ENCODE measurements around the gene ATG4D. TPM values are rescaled to one million over a fixed set of nuclear protein-coding genes. Genes with fewer than 3 reads are reported as not detected.

The ATG4D gene
- total and polyA plus RNA-seq, 10 of the 15 experiments (the other 5 are each of a cell fraction or from before 2014, with no cell fraction given), result 0.39 to 28.7 (median 13.4) TPM

DNA sequence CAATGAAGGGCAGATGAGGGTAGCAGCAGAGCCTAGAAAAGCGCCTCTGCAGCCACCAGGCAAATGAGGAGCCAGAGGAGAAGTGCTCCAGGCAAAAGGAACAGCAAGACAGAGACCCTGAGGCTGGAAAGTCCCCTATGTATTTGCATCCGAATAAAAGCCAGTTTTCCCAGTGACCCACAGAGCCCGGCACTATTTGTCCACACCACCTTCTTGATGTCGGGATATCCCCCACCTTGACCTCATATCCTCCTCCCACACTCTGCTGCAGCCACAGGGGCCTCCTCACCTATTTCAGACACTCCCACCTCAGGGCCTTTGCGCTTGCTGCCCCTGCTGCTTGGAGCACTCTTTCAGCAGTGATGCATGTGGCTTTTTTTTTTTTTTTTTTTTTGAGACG lies 6.6 kb downstream of the ATG4D start:
- no peaks in the 10 kb centered on the region for H4K20me1 ChIP-seq (ENCODE audit: control insufficient read depth, insufficient read depth)
- ChIA-PET SMC1A (ENCODE audit: uncharacterized antibody, unreplicated experiment) (no interaction called here), POLR2A (no interaction called here), CTCF (interaction anchor here (1.8 kb wide), 1 partner anchor 271 kb away, joined by 4 read pairs; no protein-coding TSS in a partner anchor), RAD21 (ENCODE audit: unreplicated experiment) (no interaction called here)
- no TSS peak for BruUV-seq (replicated peaks)
- in situ Hi-C loops (cut with MboI), result no loop called here
- no peaks in the 10 kb centered on the region; the same call in 1 of the 2 replicates for H3K79me2 ChIP-seq (ENCODE audit: control insufficient read depth, insufficient read depth, low read length)
- H3K9ac ChIP-seq (ENCODE audit: control insufficient read depth, insufficient read depth, low read length), result no peak overlapping the region
- intact Hi-C loops (cut with micrococcal nuclease; ENCODE audit: unreplicated experiment), result no loop called here
- peaks cover 42% of the 10 kb centered on the region for H3K4me1 ChIP-seq (ENCODE audit: control insufficient read depth, insufficient read depth, low read length)
- no peak overlapping the region for H3K4me3 ChIP-seq
- no peaks in the 10 kb centered on the region for H3K27me3 ChIP-seq (replicated peaks in 1 of 2; ENCODE audit: control insufficient read depth in 2 of 2, insufficient read depth in 2 of 2, low read length in 1 of 2)
- no peaks in the 10 kb centered on the region; the same call in 2 of the 3 replicates for H3K9me3 ChIP-seq (replicated peaks; ENCODE audit: control insufficient read depth, insufficient read depth, low read length)
- FAIRE-seq (peak; percentile 78), DNase-seq (ENCODE audit: low read depth, low spot score) (no peak), ATAC-seq (peak; percentile 51)
- H2AFZ ChIP-seq (ENCODE audit: control insufficient read depth, low read depth, low read length), result no peak overlapping the region
- H3K36me3 ChIP-seq (ENCODE audit: control insufficient read depth in 2 of 2, insufficient read depth in 2 of 2, low read length in 1 of 2), result peaks cover 22 to 25% of the 10 kb centered on the region in 2 experiments
- H3K27ac ChIP-seq (ENCODE audit: control insufficient read depth, insufficient read depth), result peak overlapping the region; percentile 42
- WGBS (ENCODE audit: insufficient coverage, insufficient replicate concordance, low lambda C conversion rate, missing lambda C conversion rate), result 54% methylated on average over 5 of the region's 6 CpGs
- H3K4me2 ChIP-seq (ENCODE audit: control insufficient read depth, insufficient read depth), result no peak overlapping the region
- TF ChIP-seq, protein P1, sequence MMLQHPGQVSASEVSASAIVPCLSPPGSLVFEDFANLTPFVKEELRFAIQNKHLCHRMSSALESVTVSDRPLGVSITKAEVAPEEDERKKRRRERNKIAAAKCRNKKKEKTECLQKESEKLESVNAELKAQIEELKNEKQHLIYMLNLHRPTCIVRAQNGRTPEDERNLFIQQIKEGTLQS (IDR thresholded peaks at IDR 0.05; ENCODE audit: borderline replicate concordance, extremely low read depth, low read depth, low read length), result no peak
- TF ChIP-seq POU2F2 (IDR thresholded peaks at IDR 0.05; ENCODE audit: borderline replicate concordance, low read depth, low read length), result peak; percentile 78; the same call in 2 of the 3 replicates
- TF ChIP-seq EGR1 (IDR thresholded peaks at IDR 0.05; ENCODE audit: borderline replicate concordance in 1 of 2, low read depth in 2 of 2, low read length in 2 of 2), result peak in 1 of 2 experiments; percentile 55; a peak in 1 of 3 replicates
- no peak for TF ChIP-seq SUPT20H (IDR thresholded peaks at IDR 0.05; ENCODE audit: borderline replicate concordance, control insufficient read depth, low read depth, low read length)
- TF ChIP-seq, protein P2, sequence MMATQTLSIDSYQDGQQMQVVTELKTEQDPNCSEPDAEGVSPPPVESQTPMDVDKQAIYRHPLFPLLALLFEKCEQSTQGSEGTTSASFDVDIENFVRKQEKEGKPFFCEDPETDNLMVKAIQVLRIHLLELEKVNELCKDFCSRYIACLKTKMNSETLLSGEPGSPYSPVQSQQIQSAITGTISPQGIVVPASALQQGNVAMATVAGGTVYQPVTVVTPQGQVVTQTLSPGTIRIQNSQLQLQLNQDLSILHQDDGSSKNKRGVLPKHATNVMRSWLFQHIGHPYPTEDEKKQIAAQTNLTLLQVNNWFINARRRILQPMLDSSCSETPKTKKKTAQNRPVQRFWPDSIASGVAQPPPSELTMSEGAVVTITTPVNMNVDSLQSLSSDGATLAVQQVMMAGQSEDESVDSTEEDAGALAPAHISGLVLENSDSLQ (IDR thresholded peaks at IDR 0.05), result peak; percentile 85
- TF ChIP-seq CEBPB (IDR thresholded peaks at IDR 0.05; ENCODE audit: borderline replicate concordance in 1 of 2, low read depth in 2 of 2, low read length in 2 of 2), result no peak
- TF ChIP-seq, protein P3, sequence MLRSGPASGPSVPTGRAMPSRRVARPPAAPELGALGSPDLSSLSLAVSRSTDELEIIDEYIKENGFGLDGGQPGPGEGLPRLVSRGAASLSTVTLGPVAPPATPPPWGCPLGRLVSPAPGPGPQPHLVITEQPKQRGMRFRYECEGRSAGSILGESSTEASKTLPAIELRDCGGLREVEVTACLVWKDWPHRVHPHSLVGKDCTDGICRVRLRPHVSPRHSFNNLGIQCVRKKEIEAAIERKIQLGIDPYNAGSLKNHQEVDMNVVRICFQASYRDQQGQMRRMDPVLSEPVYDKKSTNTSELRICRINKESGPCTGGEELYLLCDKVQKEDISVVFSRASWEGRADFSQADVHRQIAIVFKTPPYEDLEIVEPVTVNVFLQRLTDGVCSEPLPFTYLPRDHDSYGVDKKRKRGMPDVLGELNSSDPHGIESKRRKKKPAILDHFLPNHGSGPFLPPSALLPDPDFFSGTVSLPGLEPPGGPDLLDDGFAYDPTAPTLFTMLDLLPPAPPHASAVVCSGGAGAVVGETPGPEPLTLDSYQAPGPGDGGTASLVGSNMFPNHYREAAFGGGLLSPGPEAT (IDR thresholded peaks at IDR 0.05; ENCODE audit: low read depth), result peak; percentile 48; the same call in 1 of the 2 replicates
- no peak for TF ChIP-seq STAT1 (conservative IDR thresholded peaks at IDR 0.05)
- no peak for TF ChIP-seq FOXM1 (IDR thresholded peaks at IDR 0.05; ENCODE audit: low read depth, low read length)
- 0 out of 2 replicates have a peak, but pooled peaks have one; percentile 33 for TF ChIP-seq SMARCA5 (IDR thresholded peaks at IDR 0.05)
- peak; percentile 57 for TF ChIP-seq NR2F1 (conservative IDR thresholded peaks at IDR 0.05)
- no peak for TF ChIP-seq DPF2 (IDR thresholded peaks at IDR 0.05)
- no peak for TF ChIP-seq TBL1XR1 (IDR thresholded peaks at IDR 0.05; ENCODE audit: low read depth, low read length)
- no peak for TF ChIP-seq BMI1 (IDR thresholded peaks at IDR 0.05; ENCODE audit: borderline replicate concordance)
- TF ChIP-seq, protein P4, sequence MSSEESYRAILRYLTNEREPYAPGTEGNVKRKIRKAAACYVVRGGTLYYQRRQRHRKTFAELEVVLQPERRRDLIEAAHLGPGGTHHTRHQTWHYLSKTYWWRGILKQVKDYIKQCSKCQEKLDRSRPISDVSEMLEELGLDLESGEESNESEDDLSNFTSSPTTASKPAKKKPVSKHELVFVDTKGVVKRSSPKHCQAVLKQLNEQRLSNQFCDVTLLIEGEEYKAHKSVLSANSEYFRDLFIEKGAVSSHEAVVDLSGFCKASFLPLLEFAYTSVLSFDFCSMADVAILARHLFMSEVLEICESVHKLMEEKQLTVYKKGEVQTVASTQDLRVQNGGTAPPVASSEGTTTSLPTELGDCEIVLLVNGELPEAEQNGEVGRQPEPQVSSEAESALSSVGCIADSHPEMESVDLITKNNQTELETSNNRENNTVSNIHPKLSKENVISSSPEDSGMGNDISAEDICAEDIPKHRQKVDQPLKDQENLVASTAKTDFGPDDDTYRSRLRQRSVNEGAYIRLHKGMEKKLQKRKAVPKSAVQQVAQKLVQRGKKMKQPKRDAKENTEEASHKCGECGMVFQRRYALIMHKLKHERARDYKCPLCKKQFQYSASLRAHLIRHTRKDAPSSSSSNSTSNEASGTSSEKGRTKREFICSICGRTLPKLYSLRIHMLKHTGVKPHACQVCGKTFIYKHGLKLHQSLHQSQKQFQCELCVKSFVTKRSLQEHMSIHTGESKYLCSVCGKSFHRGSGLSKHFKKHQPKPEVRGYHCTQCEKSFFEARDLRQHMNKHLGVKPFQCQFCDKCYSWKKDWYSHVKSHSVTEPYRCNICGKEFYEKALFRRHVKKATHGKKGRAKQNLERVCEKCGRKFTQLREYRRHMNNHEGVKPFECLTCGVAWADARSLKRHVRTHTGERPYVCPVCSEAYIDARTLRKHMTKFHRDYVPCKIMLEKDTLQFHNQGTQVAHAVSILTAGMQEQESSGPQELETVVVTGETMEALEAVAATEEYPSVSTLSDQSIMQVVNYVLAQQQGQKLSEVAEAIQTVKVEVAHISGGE (CRISPR knock-in tag; IDR thresholded peaks at IDR 0.05), result no peak
- TF ChIP-seq IKZF1 (conservative IDR thresholded peaks at IDR 0.05), result peak; percentile 71
- no peak for TF ChIP-seq SMAD5 (IDR thresholded peaks at IDR 0.05; ENCODE audit: low read depth)
- peak; percentile 60; the same call in 1 of the 2 replicates for TF ChIP-seq RUNX3 (IDR thresholded peaks at IDR 0.05; ENCODE audit: low read length)
- TF ChIP-seq, protein P5, sequence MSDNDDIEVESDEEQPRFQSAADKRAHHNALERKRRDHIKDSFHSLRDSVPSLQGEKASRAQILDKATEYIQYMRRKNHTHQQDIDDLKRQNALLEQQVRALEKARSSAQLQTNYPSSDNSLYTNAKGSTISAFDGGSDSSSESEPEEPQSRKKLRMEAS (IDR thresholded peaks at IDR 0.05; ENCODE audit: low read depth, low read length), result no peak

All from GM12878 (cell line).